ENCODE measurements around the gene MGAT5. TPM values are rescaled to one million over a fixed set of nuclear protein-coding genes. Genes with fewer than 3 reads are reported as not detected.

Gene MGAT5
- polyA plus RNA-seq, 3 donors from 2014 or later, result 2.2 to 7.3 (median 4.0) TPM

DNA sequence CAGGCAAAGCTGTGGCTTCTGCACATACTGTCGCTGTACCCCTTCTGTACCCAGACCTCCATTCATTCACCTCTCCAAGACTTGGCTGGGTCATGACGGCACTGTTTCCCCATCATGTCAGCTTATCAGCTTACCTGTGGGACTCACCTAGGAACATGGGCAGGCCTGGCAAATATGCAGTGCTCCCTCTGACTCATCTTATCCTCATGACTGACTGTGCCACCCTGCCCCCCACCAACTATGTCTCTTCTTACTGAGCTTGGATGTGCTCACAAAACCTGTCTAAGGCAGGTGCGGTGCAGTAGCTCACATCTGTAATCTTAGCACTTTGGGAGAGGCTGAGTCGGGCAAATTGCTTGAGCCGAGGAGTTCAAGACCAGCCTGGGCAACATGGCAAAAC is 152.4 kb downstream of the MGAT5 start:
- Mint-ChIP-seq H3K27ac (peak overlapping the region in 1 of 6 donors; percentile 59), H3K9me3 (no peaks in the 10 kb centered on the region), H3K4me3 (no peak overlapping the region), H3K36me3 (peaks cover 5 to 29% (median 14%) of the 10 kb centered on the region in 3 donors), H3K27me3 (ENCODE audit: low read depth in 3 of 3) (peaks cover 0 to 4% (median 2%) of the 10 kb centered on the region in 3 donors), H3K4me1 (peaks cover 34 to 51% of the 10 kb centered on the region in 2 donors)
- DNase-seq, result no peak

DNA sequence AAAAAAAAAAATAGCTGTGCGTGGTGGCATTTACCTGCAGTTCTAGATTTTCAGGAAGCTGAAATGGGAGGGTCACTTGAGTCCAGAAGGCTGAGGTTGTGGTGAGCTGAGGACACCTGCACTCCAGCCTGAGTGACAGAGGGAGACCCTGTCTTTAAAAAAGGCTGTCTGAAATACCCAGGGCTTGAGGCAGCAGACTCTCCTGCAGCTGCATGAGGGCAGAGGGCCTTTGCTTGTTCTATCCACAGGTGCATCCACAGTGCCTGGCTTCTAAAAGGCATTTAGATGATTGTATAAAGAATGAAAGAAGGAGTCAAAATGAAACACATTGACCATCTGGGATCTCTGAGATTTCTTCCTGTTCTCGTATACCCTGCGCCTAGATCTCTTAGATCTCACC is 152.9 kb downstream of the MGAT5 start:
- peaks cover 36 to 51% of the 10 kb centered on the region in 2 donors for H3K4me1 Mint-ChIP-seq
- peak overlapping the region in 2 of 6 donors; percentile 12 to 18 for H3K27ac Mint-ChIP-seq
- no peak for DNase-seq
- H3K27me3 Mint-ChIP-seq (ENCODE audit: low read depth in 3 of 3), result peaks cover 0 to 4% (median 2%) of the 10 kb centered on the region in 3 donors
- H3K9me3 Mint-ChIP-seq, result no peaks in the 10 kb centered on the region
- H3K36me3 Mint-ChIP-seq, result peaks cover 5 to 29% (median 14%) of the 10 kb centered on the region in 3 donors
- H3K4me3 Mint-ChIP-seq, result no peak overlapping the region

DNA sequence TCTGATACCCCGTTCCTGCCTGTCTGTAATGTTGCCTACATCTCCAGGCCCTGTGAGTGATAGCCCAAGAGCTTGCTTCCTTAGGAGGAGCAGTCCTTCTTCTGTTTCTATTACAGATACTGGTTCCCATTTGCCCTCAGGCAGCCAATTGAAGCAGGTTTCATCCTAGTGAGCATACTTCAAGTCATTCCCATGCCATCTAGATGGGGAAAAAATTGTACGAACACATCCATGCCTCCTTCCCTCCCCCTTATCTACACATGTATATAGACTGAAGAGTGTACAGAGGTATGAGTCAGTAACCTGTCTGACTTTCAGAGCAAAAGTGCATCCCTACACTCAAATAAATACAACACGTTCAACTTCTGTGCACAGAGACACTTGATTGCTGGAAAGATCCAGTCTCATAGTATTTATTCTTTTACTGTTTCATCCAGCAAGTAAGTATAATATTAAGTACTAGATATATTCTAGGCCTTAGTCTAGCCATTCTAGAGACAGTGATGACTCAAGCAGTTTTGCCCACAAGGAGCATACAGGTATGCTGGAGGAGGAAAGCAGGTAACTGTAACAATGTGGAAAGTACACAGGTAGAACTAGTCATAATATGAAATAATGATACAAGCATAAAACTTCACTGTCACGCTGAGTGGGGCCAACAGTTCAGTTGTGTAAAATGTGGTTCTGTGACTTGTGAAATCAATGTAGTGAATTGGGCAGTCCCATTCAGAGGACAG is 153.4 kb downstream of the MGAT5 start:
- no peak overlapping the region for H3K4me3 Mint-ChIP-seq
- H3K36me3 Mint-ChIP-seq, result peaks cover 5 to 28% (median 14%) of the 10 kb centered on the region in 3 donors

GRCh38 chr2:134408386-134408785 is 154.5 kb downstream of the MGAT5 start:
- Mint-ChIP-seq H3K36me3 (peaks cover 4 to 21% (median 12%) of the 10 kb centered on the region in 3 donors), H3K4me3 (no peak overlapping the region), H3K4me1 (peaks cover 41 to 54% of the 10 kb centered on the region in 2 donors), H3K9me3 (no peaks in the 10 kb centered on the region), H3K27me3 (ENCODE audit: low read depth in 3 of 3) (peaks cover 0 to 4% (median 2%) of the 10 kb centered on the region in 3 donors), H3K27ac (peak overlapping the region in 1 of 6 donors; percentile 66)
- no peak for DNase-seq

More for the DNA sequence above, 153.4 kb downstream of the MGAT5 start:
- H3K9me3 Mint-ChIP-seq, result no peaks in the 10 kb centered on the region
- H3K27ac Mint-ChIP-seq, result peak overlapping the region in 3 of 6 donors; percentile 12 to 54 (median 18)
- H3K4me1 Mint-ChIP-seq, result peaks cover 41 to 54% of the 10 kb centered on the region in 2 donors
- H3K27me3 Mint-ChIP-seq (ENCODE audit: low read depth in 3 of 3), result peaks cover 0 to 4% (median 2%) of the 10 kb centered on the region in 3 donors
- no peak for DNase-seq

DNA sequence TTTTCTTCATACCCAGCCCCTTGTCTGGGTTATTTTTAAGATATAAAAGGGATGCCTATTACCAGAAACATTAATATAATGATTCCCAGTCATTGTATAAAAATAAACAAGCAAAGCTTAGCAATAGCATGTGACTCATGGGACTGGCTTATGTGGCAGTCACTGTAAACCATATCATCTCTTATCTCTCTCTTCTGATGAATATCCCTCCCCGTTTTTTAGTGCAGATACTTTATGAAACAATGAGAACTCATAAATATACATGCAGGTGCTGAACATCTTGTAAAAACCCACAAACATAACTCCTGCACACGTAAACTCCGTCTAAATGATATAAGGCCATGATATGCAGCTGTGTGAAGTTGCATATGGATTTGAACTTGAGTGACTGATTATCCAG is 154.9 kb downstream of the MGAT5 start:
- DNase-seq, result no peak
- Mint-ChIP-seq H3K36me3 (peaks cover 0 to 22% (median 8%) of the 10 kb centered on the region in 3 donors), H3K9me3 (no peaks in the 10 kb centered on the region), H3K27me3 (ENCODE audit: low read depth in 3 of 3) (peaks cover 0 to 4% (median 0%) of the 10 kb centered on the region in 3 donors), H3K27ac (no peak overlapping the region), H3K4me3 (no peak overlapping the region), H3K4me1 (peaks cover 41 to 54% of the 10 kb centered on the region in 2 donors)

- Mint-ChIP-seq H3K27ac (no peak overlapping the region), H3K36me3 (peaks cover 0 to 19% (median 0%) of the 10 kb centered on the region in 3 donors), H3K4me3 (peak overlapping the region in 4 of 5 donors; percentile 31 to 51 (median 48)), H3K27me3 (ENCODE audit: low read depth in 3 of 3) (peaks cover 0 to 4% (median 0%) of the 10 kb centered on the region in 3 donors), H3K9me3 (no peaks in the 10 kb centered on the region), H3K4me1 (peaks cover 41 to 54% of the 10 kb centered on the region in 2 donors)
- DNase-seq, result peak; percentile 3 to 24 (median 19)
These were observed 156.1 kb downstream of the MGAT5 start for GRCh38 chr2:134410006-134410405.

GRCh38 chr2:134410831-134411231 is 157.0 kb downstream of the MGAT5 start:
- peaks cover 41 to 54% of the 10 kb centered on the region in 2 donors for H3K4me1 Mint-ChIP-seq

GRCh38 chr2:134411279-134411827 is 157.5 kb downstream of the MGAT5 start:
- Mint-ChIP-seq H3K9me3 (no peaks in the 10 kb centered on the region), H3K4me3 (no peak overlapping the region), H3K27ac (peak overlapping the region in 1 of 6 donors; percentile 60), H3K27me3 (ENCODE audit: low read depth in 3 of 3) (peaks cover 0 to under 1% (median 0%) of the 10 kb centered on the region in 3 donors), H3K36me3 (peaks cover 0 to 21% (median 3%) of the 10 kb centered on the region in 3 donors), H3K4me1 (peaks cover 41 to 54% of the 10 kb centered on the region in 2 donors)
- no peak for DNase-seq

More at GRCh38 chr2:134410831-134411231, 157.0 kb downstream of the MGAT5 start:
- H3K4me3 Mint-ChIP-seq, result no peak overlapping the region
- no peak overlapping the region for H3K27ac Mint-ChIP-seq
- no peaks in the 10 kb centered on the region for H3K9me3 Mint-ChIP-seq
- no peak for DNase-seq
- peaks cover 0 to 4% (median 0%) of the 10 kb centered on the region in 3 donors for H3K27me3 Mint-ChIP-seq (ENCODE audit: low read depth in 3 of 3)
- H3K36me3 Mint-ChIP-seq, result peaks cover 0 to 25% (median 0%) of the 10 kb centered on the region in 3 donors

DNA sequence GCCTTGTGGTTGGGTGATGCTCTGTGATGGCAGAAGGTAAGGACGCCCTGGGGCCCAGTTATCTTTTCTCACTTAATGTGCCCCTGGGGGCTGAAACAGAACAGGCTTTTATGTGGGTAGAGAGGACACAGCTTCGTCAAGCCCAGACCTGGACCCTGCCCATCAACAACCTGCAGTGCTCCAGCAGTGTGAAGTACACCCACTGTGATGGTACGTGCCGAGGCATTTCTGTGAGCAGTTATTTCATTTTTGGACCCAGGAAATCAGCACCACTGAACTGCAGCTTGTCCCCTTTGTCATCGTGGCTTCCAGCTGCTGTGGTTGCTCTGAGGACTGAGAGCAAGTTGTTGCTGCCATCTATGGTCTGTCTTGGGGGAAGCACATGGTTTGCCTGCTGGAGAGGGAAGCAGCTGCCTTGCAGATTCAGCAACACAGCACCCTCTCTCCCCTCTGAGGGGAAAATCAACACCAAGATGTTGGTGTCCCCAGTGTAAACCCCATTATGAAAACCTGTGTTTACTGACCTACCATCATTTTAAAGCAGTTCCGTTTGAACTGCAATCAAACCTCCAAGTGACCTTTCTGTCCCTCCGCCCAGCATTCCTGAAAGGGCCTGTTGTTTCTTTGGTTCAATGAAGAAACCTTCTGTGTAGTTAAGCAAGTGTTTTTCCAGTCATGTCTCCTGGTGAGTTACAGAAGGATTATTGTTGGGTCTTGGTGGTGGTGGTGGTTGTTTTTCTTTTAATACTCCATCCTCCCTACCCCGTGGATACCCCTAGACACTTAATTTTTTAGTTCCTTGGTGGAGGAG is 158.2 kb downstream of the MGAT5 start:
- H3K36me3 Mint-ChIP-seq, result peaks cover 0 to 18% (median 6%) of the 10 kb centered on the region in 3 donors
- DNase-seq, result peak; percentile 48 to 64 (median 61)
- H3K4me1 Mint-ChIP-seq, result peaks cover 41 to 54% of the 10 kb centered on the region in 2 donors
- peak overlapping the region in 1 of 5 donors; percentile 5 for H3K4me3 Mint-ChIP-seq
- no peaks in the 10 kb centered on the region for H3K27me3 Mint-ChIP-seq (ENCODE audit: low read depth in 3 of 3)
- H3K27ac Mint-ChIP-seq, result peak overlapping the region in 1 of 6 donors; percentile 36
- H3K9me3 Mint-ChIP-seq, result no peaks in the 10 kb centered on the region

GRCh38 chr2:134412639-134412999 is 158.7 kb downstream of the MGAT5 start:
- H3K27ac Mint-ChIP-seq, result no peak overlapping the region

GRCh38 chr2:134413430-134413829 is 159.6 kb downstream of the MGAT5 start:
- peaks cover 34 to 41% of the 10 kb centered on the region in 2 donors for H3K4me1 Mint-ChIP-seq

More at GRCh38 chr2:134412639-134412999, 158.7 kb downstream of the MGAT5 start:
- Mint-ChIP-seq H3K4me1 (peaks cover 41 to 49% of the 10 kb centered on the region in 2 donors), H3K4me3 (no peak overlapping the region), H3K36me3 (peaks cover 0 to 16% (median 6%) of the 10 kb centered on the region in 3 donors), H3K9me3 (no peaks in the 10 kb centered on the region), H3K27me3 (ENCODE audit: low read depth in 3 of 3) (no peaks in the 10 kb centered on the region)
- DNase-seq, result no peak

DNA sequence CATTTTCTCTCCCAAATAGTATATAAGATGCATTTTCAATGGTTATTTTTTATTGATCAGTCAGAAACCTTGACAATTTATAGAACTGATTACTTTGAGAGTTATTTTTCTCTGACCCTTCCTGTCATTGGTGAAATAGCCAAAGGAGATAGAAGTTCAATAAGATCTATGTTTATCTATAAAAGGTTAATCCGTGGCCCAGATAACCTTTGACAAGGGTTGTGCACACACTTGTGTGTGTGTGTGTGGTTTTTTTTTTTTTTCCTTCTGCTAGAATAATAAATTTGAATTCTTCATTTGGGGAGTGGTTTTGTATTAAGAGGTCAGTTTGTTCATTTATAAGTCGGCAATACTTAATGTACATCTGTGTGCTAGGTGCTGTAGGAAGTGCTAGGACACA is 160.0 kb downstream of the MGAT5 start:
- DNase-seq, result no peak
- no peak overlapping the region for H3K4me3 Mint-ChIP-seq
- H3K27me3 Mint-ChIP-seq (ENCODE audit: low read depth in 3 of 3), result no peaks in the 10 kb centered on the region
- H3K36me3 Mint-ChIP-seq, result peaks cover 3 to 25% (median 6%) of the 10 kb centered on the region in 3 donors
- H3K27ac Mint-ChIP-seq, result no peak overlapping the region
- H3K9me3 Mint-ChIP-seq, result no peaks in the 10 kb centered on the region
- H3K4me1 Mint-ChIP-seq, result peaks cover 31 to 37% of the 10 kb centered on the region in 2 donors

More at GRCh38 chr2:134413430-134413829, 159.6 kb downstream of the MGAT5 start:
- H3K27ac Mint-ChIP-seq, result no peak overlapping the region
- H3K4me3 Mint-ChIP-seq, result no peak overlapping the region
- peaks cover 3 to 24% (median 6%) of the 10 kb centered on the region in 3 donors for H3K36me3 Mint-ChIP-seq
- DNase-seq, result no peak
- H3K9me3 Mint-ChIP-seq, result no peaks in the 10 kb centered on the region
- no peaks in the 10 kb centered on the region for H3K27me3 Mint-ChIP-seq (ENCODE audit: low read depth in 3 of 3)

- no peak overlapping the region for H3K27ac Mint-ChIP-seq
- H3K27me3 Mint-ChIP-seq (ENCODE audit: low read depth in 3 of 3), result no peaks in the 10 kb centered on the region
- H3K36me3 Mint-ChIP-seq, result peaks cover 3 to 28% (median 6%) of the 10 kb centered on the region in 3 donors
- no peak overlapping the region for H3K4me3 Mint-ChIP-seq
- H3K4me1 Mint-ChIP-seq, result peaks cover 14 to 16% of the 10 kb centered on the region in 2 donors
- no peak for DNase-seq
- H3K9me3 Mint-ChIP-seq, result no peaks in the 10 kb centered on the region
These were observed 162.1 kb downstream of the MGAT5 start for GRCh38 chr2:134416018-134416417.

All from immature natural killer cell (primary cell).